H9 (cell line): Measurements from ENCODE around the gene ASH1L. TPM values are rescaled to one million over a fixed set of nuclear protein-coding genes. Genes with fewer than 3 reads are reported as not detected.

ENCODE experiments used
- DNase-seq: peaks from one replicate; pipeline ENCODE4 v3.0.0-alpha.2; 2017
- H2AFZ ChIP-seq: one replicate; pipeline ENCODE4 v1.6.1; 2013; ENCODE audit warnings: mild to moderate bottlenecking, low read length, control low read depth, moderate library complexity
- H2AK5ac ChIP-seq: 2 replicates; pipeline ENCODE4 v1.6.1; 2013; ENCODE audit warnings: low read length, control low read depth, mixed read lengths; ENCODE audit not compliant: insufficient read length
- H2BK120ac ChIP-seq: one replicate; pipeline ENCODE4 v1.6.1; 2013; ENCODE audit warnings: low read depth, mild to moderate bottlenecking, low read length, control low read depth, inconsistent platforms; ENCODE audit not compliant: poor library complexity, severe bottlenecking
- H2BK12ac ChIP-seq: 2 replicates; pipeline ENCODE4 v1.6.1; 2013; ENCODE audit warnings: low read length, control low read depth, mixed read lengths, low read depth; ENCODE audit not compliant: insufficient read length
- H2BK15ac ChIP-seq: 2 replicates; pipeline ENCODE4 v1.6.1; 2013; ENCODE audit warnings: low read depth, low read length, control low read depth
- H2BK20ac ChIP-seq: one replicate; pipeline ENCODE4 v1.6.1; 2013; ENCODE audit warnings: low read depth, mild to moderate bottlenecking, low read length, control low read depth, inconsistent platforms; ENCODE audit not compliant: poor library complexity, severe bottlenecking
- H2BK5ac ChIP-seq: 2 replicates; pipeline ENCODE4 v1.6.1; 2013; ENCODE audit warnings: low read length, control low read depth, mixed read lengths; ENCODE audit not compliant: insufficient read length
- H3K14ac ChIP-seq: 2 replicates; pipeline ENCODE4 v1.6.1; 2013; ENCODE audit warnings: low read length, control low read depth; ENCODE audit not compliant: insufficient read depth
- H3K18ac ChIP-seq: 2 replicates; pipeline ENCODE4 v1.6.1; 2013; ENCODE audit warnings: low read depth, mild to moderate bottlenecking, mixed read lengths, low read length, control low read depth; ENCODE audit not compliant: insufficient read length
- H3K23ac ChIP-seq: 2 replicates; pipeline ENCODE4 v1.6.1; 2013; ENCODE audit warnings: low read length, control low read depth, mixed read lengths, low read depth; ENCODE audit not compliant: insufficient read length
- H3K23me2 ChIP-seq: 2 replicates; pipeline ENCODE4 v1.6.1; 2013; ENCODE audit warnings: low read depth, mild to moderate bottlenecking, mixed read lengths, low read length, control low read depth; ENCODE audit not compliant: insufficient read length, poor library complexity, severe bottlenecking
- H3K27ac ChIP-seq: 2 replicates; pipeline ENCODE4 v1.5.1; 2013; ENCODE audit warnings: low read length, control low read depth, mixed read lengths, low read depth; ENCODE audit not compliant: insufficient read length
- H3K27me3 ChIP-seq: 2 replicates; pipeline ENCODE4 v1.6.1; 2013; ENCODE audit warnings: low read length, control low read depth, inconsistent platforms; ENCODE audit not compliant: insufficient read depth
- H3K4ac ChIP-seq: 2 replicates; pipeline ENCODE4 v1.6.1; 2013; ENCODE audit warnings: low read depth, mild to moderate bottlenecking, control low read depth, inconsistent platforms, low read length, moderate library complexity
- H3K4me1 ChIP-seq: 2 replicates; pipeline ENCODE4 v1.6.1; 2013; ENCODE audit warnings: low read length, control low read depth, inconsistent platforms; ENCODE audit not compliant: insufficient read depth
- H3K4me2 ChIP-seq: 2 replicates; pipeline ENCODE4 v1.6.1; 2013; ENCODE audit warnings: low read length, control low read depth, mixed read lengths; ENCODE audit not compliant: insufficient read length, insufficient read depth
- H3K56ac ChIP-seq: 2 replicates; pipeline ENCODE4 v1.6.1; 2013; ENCODE audit warnings: low read depth, mild to moderate bottlenecking, mixed read lengths, low read length, control low read depth; ENCODE audit not compliant: insufficient read length
- H3K79me1 ChIP-seq: 2 replicates; pipeline ENCODE4 v1.6.1; 2013; ENCODE audit warnings: low read depth, mild to moderate bottlenecking, moderate library complexity, low read length, control low read depth, inconsistent platforms; ENCODE audit not compliant: insufficient read depth, poor library complexity, severe bottlenecking
- H3K79me2 ChIP-seq: 2 replicates; pipeline ENCODE4 v1.6.1; 2013; ENCODE audit warnings: low read length, control low read depth, inconsistent platforms; ENCODE audit not compliant: insufficient read depth
- H3K9ac ChIP-seq: 2 replicates; pipeline ENCODE4 v1.6.1; 2013; ENCODE audit warnings: low read length, control low read depth, mixed read lengths; ENCODE audit not compliant: insufficient read length; ENCODE audit errors: extremely low read depth
- H3K9me3 ChIP-seq: one replicate; pipeline ENCODE4 v1.6.1; 2013; ENCODE audit warnings: low read depth, low read length, inconsistent platforms; ENCODE audit not compliant: control insufficient read depth
- H3T11ph ChIP-seq: one replicate; pipeline ENCODE4 v1.6.1; 2013; ENCODE audit warnings: mild to moderate bottlenecking, low read length, control low read depth, inconsistent platforms
- H4K20me1 ChIP-seq: one replicate; pipeline ENCODE4 v1.6.1; 2013; ENCODE audit not compliant: control insufficient read depth, insufficient read length, insufficient read depth
- H4K5ac ChIP-seq: 2 replicates; pipeline ENCODE4 v1.6.1; 2013; ENCODE audit warnings: low read depth, mild to moderate bottlenecking, mixed read lengths, low read length, control low read depth; ENCODE audit not compliant: insufficient read length
- H4K8ac ChIP-seq: replicated peaks from 2 replicates; pipeline ENCODE4 v1.6.1; 2013; ENCODE audit warnings: low read length, control low read depth, mixed read lengths, low read depth; ENCODE audit not compliant: insufficient read length
- H4K91ac ChIP-seq: 2 replicates; pipeline ENCODE4 v1.6.1; 2013; ENCODE audit warnings: low read depth, mild to moderate bottlenecking, moderate library complexity, mixed read lengths, low read length, control low read depth; ENCODE audit not compliant: insufficient read length
- H3K27ac Mint-ChIP-seq, 3 experiments: 2 replicates in 2 of 3; 3 replicates in 1 of 3; pipeline ENCODE4 v1.8.0; 2020 to 2021; ENCODE audit warnings: mixed read lengths in 3 of 3, mild to moderate bottlenecking in 1 of 3, moderate library complexity in 1 of 3
- H3K27me3 Mint-ChIP-seq: 2 replicates; pipeline ENCODE4 v1.8.0; 2021; ENCODE audit warnings: low read depth, mild to moderate bottlenecking, moderate library complexity, mixed read lengths
- H3K36me3 Mint-ChIP-seq, 3 experiments: 2 replicates in 2 of 3; 3 replicates in 1 of 3; pipeline ENCODE4 v1.8.0; 2020 to 2021; ENCODE audit warnings: low read depth in 3 of 3, mixed read lengths in 3 of 3; ENCODE audit not compliant: insufficient read depth in 1 of 3
- H3K4me1 Mint-ChIP-seq, 2 experiments: 2 replicates each; pipeline ENCODE4 v1.8.0; 2020; ENCODE audit warnings: mixed read lengths in 2 of 2
- H3K4me3 Mint-ChIP-seq, 2 experiments: 2 replicates in 1 of 2; 3 replicates in 1 of 2; pipeline ENCODE4 v1.8.0; 2020 to 2021; ENCODE audit warnings: mild to moderate bottlenecking in 2 of 2, mixed read lengths in 2 of 2, moderate library complexity in 1 of 2
- H3K9me3 Mint-ChIP-seq, 2 experiments: 2 replicates in 1 of 2; 3 replicates in 1 of 2; pipeline ENCODE4 v1.8.0; 2020; ENCODE audit warnings: mild to moderate bottlenecking in 2 of 2, mixed read lengths in 2 of 2, moderate library complexity in 1 of 2
- CTCF ChIP-seq: fragments of 200-600 bp; sonication (generic); conservative IDR thresholded peaks from 3 replicates; pipeline ENCODE4 v1.8.0; 2021; ENCODE audit warnings: antibody characterized with exemption, mild to moderate bottlenecking
- WGBS: extraction: QIAGEN DNeasy Blood & Tissue Kit; methylation state at CpG from one replicate; pipeline ENCODE4 v1.1.7; 2013; ENCODE audit warnings: missing lambda C conversion rate, low lambda C conversion rate, mixed read lengths; ENCODE audit not compliant: insufficient read length; ENCODE audit errors: extremely low coverage; 5-methylcytosine and 5-hydroxymethylcytosine counted together
- total RNA-seq: library from RNA; stranded (reverse); gene quantifications from 2 replicates; pipeline ENCODE4 v1.2.1, GENCODE V29; 2021

The ASH1L gene
- total RNA-seq, 1 experiment from 2014 or later: 32.8 TPM

GRCh38 chr1:155305881-155306391 lies 256.7 kb downstream of the ASH1L start:
- peaks cover 10 to 12% (median 11%) of the 10 kb centered on the region in 3 experiments; a peak in 6 of 7 replicates for H3K36me3 Mint-ChIP-seq

More at GRCh38 chr1:155305881-155306391, 256.7 kb downstream of the ASH1L start:
- no peak overlapping the region for H2AFZ ChIP-seq
- no peak overlapping the region for H2AK5ac ChIP-seq
- H3K79me2 ChIP-seq: peaks cover 9% of the 10 kb centered on the region; the same call in 1 of the 2 replicates
- H2BK5ac ChIP-seq: no peak overlapping the region
- peaks cover 3% of the 10 kb centered on the region; the same call in 1 of the 2 replicates for H3K4me1 ChIP-seq
- no peak overlapping the region for H3K9ac ChIP-seq
- no peak overlapping the region for H3K56ac ChIP-seq
- H3K27me3 Mint-ChIP-seq: no peaks in the 10 kb centered on the region; the same call in 1 of the 2 replicates
- H2BK15ac ChIP-seq: no peak overlapping the region
- no peaks in the 10 kb centered on the region for H4K20me1 ChIP-seq
- DNase-seq: no peak
- no peak overlapping the region for H4K5ac ChIP-seq
- no peak overlapping the region for H4K8ac ChIP-seq
- H3K18ac ChIP-seq: no peak overlapping the region
- H3K4ac ChIP-seq: no peak overlapping the region
- no peak overlapping the region for H2BK120ac ChIP-seq
- no peak overlapping the region for H3K14ac ChIP-seq
- WGBS: no CpG with 5 or more reads among the region's 7 CpGs
- no peak overlapping the region for H3K4me3 Mint-ChIP-seq
- H3K23me2 ChIP-seq: peaks cover 10% of the 10 kb centered on the region
- TF ChIP-seq CTCF: no peak
- no peak overlapping the region for H3K4me2 ChIP-seq
- H3K27ac Mint-ChIP-seq: no peak overlapping the region; a peak in 1 of 7 replicates
- no peak overlapping the region for H2BK12ac ChIP-seq
- no peaks in the 10 kb centered on the region for H3K9me3 ChIP-seq
- peaks cover 5% of the 10 kb centered on the region for H3K79me1 ChIP-seq
- no peak overlapping the region for H3K23ac ChIP-seq
- H4K91ac ChIP-seq: no peak overlapping the region
- H3K4me1 Mint-ChIP-seq: peaks cover 13 to 24% of the 10 kb centered on the region in 2 experiments
- no peak overlapping the region for H3T11ph ChIP-seq
- no peak overlapping the region for H3K27ac ChIP-seq
- no peaks in the 10 kb centered on the region for H3K27me3 ChIP-seq
- no peak overlapping the region for H2BK20ac ChIP-seq
- no peaks in the 10 kb centered on the region for H3K9me3 Mint-ChIP-seq
